ENCODE data around the gene FOS.
"Not testable (repeated sequence)": the region's sequence is repeated elsewhere in the genome, so short reads cannot be mapped to it uniquely, and the experiment has no call there.

FOS gene

DNA sequence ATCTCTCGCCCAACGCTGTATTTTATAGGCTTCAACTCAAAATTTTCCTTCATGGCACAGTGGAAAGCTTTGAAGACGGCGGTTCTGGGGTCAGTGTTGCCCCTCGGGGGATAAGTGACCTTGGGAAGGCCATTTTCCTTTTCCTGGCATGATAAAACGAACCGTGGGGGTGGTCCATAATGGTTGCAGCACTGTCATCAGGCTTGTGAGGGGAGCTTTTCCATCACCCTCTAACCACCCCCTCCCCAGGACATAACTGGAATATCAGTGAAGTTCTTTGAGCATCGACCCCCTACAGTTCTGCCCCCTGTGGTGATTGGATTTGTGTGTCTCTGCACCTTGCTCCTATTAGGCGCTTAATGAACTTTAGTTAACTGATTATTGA lies 16.0 kb downstream of the FOS start:
- no peak for DNase-seq (ENCODE audit: low read depth in 2 of 2)

- no peak for DNase-seq (ENCODE audit: low read depth in 2 of 2)
These were observed 16.4 kb downstream of the FOS start for GRCh38 chr14:75295061-75295461.

DNA sequence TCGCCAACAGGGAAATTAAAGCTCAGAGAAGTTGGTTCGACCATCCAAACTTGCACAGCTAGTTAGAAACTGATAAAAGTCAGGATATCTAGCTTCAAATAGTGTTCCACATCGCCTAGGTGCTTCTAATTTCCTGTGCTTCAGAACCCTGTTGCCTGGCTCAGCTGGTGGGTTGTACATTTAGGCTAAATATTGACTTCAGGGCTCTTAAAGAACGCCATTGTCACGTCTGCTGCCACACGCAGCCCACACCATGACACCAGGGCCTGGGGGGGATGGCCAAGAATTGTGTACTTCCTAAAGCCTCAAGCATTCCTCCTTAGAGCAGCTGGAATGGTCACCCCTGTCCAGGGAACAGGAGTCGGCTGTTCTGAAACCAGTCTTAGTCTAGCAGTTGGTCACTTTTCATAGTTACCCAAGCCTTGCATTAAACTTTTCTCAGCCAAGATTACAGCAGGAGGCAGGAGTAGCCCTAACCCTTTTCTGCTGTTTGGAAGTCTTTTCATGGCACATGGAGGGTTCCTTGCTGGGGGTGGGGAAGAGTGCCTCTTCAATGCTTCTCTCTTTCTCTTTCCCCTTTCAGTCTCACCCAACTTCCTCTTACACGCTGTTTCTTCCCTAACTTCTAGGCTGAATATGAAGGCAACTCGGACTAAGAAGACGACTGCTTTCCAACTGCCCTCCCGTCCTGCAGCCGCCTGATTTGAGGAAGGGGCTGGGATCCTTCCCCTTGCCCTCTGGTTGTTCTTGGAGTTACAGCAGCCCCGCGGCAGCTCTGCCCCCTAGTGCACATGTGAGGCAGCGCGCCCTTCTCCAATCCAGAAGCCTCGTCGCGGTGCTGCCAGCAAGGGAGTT lies 17.1 kb downstream of the FOS start:
- peak; percentile 63 to 73 for DNase-seq (ENCODE audit: low read depth in 2 of 2)

GRCh38 chr14:75297411-75298040 lies 18.9 kb downstream of the FOS start:
- no peak for DNase-seq (ENCODE audit: low read depth in 2 of 2)

DNA sequence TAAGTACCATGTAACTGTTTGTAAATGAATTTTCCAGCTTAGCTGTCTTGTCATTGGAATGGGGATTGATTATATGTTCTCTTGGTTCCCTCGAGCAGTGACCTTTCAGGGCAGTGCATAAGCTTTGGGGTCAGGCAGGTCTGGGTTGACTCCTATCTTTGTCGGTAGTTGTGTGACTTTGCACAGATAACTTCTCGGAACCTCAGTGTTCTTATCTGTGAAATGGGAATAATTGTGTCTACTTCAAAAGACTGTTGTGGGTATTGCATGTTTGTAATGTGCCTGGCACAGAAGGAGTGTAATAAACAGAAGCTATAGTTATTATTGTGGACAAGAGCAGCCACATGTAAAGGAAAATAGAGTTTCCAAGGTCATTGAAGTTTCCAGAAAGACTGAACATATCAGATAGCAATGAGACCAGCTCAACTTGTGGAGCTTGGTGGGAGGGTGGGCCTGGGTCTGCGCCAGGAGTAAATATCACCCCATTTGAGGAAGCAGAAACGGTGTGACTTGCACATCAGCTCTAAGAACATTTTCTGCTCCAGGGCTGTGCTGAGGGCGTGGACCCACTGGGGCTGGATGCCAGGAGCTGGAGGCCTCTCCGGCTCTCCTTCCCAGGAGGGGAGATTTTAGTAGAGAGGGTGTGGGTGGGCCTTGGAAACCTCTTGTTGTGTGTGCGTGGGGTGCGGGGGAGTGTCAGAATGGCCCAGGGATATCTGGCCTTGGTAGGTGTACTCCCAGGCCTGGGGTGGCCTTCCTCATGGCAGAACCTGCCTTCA lies 19.7 kb downstream of the FOS start:
- DNase-seq (ENCODE audit: low read depth in 2 of 2) = no peak

DNA sequence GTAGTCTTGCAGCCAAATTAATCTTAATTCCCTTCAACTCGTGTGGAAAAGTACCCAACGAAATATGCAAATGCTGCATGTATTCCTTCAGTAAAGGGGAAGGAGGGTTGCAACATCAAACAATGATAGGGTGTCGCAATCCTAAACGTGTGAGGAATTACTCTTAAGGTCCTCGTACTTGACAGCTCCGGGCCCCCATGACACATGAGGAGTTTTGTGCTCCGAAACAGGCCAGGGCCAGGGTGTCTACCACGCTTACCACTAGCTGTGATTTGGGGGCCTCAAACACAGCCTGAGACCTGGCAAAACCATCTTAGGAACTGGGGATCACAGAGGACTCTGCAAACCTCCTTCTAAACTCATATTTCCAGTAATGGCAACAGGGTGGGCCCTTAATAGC lies 20.4 kb downstream of the FOS start:
- no peak for DNase-seq (ENCODE audit: low read depth in 2 of 2)

DNA sequence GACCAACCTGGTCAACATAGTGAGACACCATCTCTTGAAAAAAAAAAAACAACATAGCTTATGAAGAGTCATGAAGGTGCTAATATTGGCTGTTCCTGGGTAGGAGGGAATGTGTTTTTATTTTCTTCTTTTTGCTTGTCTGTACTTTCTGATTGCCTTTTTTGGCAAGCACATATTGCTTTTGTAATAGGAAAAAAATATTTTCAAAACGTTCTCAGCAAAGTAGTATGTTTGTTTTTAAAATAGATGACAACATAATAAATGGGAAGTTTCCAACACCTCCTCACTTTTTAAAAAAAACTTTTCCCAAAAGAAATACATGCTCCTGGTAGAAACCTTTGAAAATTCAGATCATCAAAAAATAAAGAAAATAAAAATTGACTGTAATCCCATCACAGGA lies 20.9 kb downstream of the FOS start:
- DNase-seq (ENCODE audit: low read depth in 2 of 2) = no peak

DNA sequence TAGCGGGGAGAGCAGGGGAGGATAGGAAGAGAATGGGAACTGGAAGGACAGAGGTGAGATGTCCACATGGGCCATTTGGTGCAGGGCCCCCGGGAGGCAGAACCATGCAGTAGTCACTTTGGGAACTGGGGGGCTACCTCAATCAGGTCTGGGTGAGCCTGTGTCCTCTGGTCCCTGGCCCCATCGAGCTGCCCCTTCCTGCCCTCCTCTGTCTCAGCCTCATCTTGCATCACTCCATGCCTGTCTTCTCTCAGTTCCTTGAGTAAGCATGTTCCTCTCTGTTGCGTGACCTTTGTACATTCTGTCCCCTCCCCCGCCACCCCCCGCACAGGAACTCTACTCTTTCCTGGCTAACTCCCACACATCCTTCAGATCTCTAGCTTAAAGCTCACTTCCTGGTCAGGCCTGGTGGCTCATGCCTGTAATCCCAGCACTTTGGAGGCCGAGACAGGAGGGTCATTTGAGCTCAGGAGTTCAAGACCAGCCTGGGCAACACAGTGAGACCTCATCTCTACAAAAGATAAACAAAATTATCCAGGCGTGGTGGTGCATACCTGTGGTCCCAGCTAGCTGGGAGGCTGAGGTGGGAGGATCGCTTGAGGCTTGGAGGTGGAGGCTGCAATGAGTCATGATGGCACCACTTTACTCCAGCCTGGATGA lies 23.2 kb downstream of the FOS start:
- no peak for DNase-seq (ENCODE audit: low read depth in 2 of 2)

GRCh38 chr14:75303381-75303789 lies 24.8 kb downstream of the FOS start:
- DNase-seq (ENCODE audit: low read depth in 2 of 2) = peak; percentile 39 to 51

DNA sequence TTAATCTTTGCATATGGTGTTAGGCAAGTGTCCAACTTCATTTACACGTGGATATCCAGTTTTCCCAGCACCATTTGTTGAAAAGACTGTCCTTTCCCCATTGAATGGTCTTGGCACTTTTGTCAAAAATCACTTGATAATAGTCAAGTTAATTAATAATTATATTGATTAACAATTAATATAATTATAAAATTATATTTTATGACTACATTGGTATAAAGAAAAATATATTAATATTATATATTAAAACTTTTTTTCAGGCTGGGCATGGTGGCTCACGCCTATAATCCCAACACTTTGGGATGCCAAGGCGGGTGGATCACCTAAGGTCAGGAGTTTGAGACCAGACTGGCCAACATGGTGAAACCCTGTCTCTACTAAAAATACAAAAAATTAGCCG lies 27.8 kb downstream of the FOS start:
- not testable (repeated sequence) for DNase-seq (ENCODE audit: low read depth in 2 of 2)

DNA sequence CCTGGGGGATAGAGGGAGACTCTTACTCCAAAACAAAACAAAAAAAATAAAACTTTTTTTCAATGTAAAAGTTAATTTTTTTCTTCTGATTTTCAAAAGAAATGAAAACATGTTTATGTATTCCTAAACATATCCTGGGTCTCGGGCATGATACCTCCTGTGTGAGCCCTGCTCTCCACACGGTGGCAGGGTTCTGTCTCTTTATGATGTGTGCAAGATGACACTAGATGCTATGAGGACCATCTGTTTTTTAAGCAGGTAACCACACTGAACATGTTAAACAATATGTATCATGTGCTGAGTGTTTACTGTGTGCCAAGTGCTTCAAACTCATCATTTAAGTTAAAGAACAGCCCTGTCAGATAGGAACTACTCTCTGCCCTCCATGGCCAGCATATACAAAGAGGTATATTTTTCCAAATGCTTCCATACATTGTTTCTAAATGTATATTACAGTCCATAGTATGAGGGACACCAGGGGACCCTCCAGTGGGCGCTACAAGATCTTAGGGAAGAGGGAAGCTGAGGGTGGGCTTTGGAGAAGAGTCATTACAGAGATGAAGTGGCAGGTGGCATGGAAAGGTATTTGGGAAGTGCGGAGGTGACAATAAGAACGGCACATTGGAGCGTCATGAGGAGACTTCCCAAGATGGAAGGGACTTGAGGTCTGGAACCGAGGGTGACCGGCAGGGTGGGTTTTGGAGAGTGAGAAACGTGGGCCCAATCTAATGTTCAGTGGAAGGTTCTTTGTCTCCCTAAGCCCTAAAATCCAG lies 28.5 kb downstream of the FOS start:
- no peak for DNase-seq (ENCODE audit: low read depth in 2 of 2)

- peak; percentile 70 to 72 for DNase-seq (ENCODE audit: low read depth in 2 of 2)
These were observed 29.2 kb downstream of the FOS start for GRCh38 chr14:75307700-75308379.

DNA sequence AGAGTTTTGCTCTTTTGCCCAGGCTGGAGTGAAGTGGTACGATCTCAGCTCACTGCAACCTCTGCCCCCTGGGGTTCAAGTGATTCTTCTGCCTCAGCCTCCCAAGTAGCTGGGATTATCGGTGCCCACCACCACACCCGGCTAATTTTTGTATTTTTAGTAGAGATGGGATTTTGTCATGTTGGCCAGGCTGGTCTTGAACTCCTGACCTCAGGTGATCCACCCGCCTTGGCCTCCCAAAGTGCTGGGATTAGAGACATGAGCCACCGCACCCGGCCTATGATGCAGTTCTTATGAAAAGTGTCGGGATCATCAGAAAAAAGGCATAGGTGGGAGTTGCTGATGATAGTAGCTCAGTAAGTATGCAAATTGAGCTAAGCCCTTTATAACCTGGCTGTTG lies 30.4 kb downstream of the FOS start:
- not testable (repeated sequence) for DNase-seq (ENCODE audit: low read depth in 2 of 2)

DNA sequence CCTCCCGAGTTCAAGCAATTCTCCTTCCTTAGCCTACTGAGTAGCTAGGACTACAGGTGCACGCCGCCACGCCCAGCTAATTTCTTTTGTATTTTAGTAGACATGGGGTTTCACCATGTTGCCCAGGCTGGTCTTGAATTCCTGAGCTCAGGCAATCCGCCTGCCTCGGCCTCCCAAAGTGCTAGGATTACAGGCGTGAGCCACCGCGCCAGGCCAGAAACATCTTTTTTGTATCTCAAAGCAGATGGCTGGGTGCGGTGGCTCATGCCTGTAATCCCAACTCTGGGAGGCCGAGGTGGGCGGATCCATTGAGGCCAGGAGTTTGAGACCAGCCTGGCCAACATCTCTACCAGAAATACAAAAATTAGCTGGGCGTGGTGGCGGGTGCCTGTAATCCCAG lies 30.9 kb downstream of the FOS start:
- DNase-seq (ENCODE audit: low read depth in 2 of 2) = not testable (repeated sequence)

DNA sequence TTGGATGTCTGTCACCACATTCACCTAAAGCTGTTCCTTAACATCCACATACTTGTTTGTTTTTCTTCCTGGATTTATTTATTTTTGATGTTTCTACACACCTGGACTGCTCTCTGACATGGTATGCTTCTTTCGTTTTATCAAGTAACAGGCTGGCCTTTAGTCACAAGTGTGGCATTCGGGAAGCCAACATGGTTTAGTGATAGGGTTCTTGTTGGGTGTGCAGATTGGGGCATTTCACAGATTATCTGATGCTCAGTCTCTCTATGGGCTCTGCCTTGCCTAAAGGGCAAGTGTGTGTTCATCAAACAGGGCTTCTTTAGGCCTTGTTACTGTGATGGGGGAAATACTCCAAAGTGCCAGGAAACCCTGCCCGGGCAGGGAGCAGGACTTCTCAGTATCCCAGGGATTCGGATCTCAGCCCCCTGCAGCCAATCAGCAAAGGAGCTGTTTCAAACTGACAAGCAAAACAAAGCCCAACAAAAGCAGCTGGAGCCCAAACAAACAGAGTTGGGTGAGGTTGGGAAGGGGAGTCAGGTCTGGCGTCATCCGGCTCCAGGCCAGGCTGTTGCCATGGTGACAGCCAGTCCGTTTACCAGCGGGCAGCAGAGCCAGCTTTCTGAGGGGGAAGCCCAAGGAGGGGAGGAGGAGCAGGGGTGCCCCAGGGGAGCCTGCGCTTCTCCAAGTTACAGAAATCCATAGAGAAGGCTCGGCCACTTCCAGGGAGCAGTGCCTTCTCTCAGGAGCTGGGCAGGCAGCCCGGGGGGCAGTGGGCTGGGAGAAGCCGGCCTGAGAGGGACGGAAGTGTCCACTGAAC lies 31.9 kb downstream of the FOS start:
- DNase-seq (ENCODE audit: low read depth in 2 of 2) = no peak

DNA sequence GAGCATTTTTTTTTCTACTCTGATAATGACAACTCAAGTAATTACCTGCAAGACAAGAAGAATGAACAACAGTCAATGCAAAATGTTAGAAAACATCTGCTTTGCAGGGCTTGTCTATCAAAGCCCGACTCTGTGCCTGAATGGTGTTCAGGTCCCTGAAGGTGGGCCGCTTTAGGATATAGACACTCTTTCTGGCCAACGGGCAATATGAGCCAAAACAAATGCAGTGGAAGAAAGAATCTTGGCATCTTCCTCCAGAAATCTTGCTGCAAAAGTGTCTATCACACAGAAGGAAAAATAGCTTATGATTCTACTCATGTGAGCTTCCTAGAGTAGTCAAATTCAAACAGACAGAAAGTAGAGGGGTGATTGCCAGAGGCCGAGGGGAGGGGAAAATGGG lies 32.7 kb downstream of the FOS start:
- no peak for DNase-seq (ENCODE audit: low read depth in 2 of 2)

DNA sequence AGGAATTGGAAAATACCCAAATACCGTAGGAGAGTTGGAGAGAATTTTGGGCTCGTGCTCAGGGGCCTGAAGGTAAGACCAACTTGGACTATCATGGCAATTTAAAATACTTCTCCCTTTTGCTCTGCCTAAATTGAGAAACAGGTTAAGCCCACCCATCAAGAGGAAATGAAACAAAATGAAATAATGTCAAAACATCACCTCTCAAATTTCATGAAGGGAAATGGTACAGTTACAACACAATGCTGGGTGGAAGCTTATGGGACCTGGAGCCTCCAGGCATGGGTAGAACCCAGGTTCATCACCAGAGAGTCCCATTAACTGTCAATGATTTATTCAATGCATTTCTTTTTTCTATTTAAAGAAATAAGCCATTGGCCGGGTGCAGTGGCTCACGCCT lies 33.7 kb downstream of the FOS start:
- no peak for DNase-seq (ENCODE audit: low read depth in 2 of 2)

DNA sequence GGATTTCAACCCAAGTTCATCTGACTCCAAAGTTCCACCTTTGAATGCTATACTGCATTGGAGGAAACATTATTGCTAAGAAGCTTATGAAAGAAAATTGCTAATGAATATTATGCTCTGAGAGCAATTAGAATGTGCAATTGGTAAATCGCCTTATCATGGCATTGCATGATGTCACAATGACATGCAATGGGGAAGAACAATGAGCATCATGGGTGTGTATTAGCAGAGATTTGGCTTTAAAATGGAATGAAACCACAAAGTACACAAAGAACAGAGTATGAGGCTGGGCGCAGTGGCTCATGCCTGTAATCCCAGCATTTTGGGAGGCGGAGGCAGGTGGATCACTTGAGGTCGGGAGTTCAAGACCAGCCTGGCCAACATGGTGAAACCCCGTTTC lies 34.7 kb downstream of the FOS start:
- no peak for DNase-seq (ENCODE audit: low read depth in 2 of 2)

GRCh38 chr14:75315144-75315543 lies 36.5 kb downstream of the FOS start:
- DNase-seq (ENCODE audit: low read depth in 2 of 2) = no peak

DNA sequence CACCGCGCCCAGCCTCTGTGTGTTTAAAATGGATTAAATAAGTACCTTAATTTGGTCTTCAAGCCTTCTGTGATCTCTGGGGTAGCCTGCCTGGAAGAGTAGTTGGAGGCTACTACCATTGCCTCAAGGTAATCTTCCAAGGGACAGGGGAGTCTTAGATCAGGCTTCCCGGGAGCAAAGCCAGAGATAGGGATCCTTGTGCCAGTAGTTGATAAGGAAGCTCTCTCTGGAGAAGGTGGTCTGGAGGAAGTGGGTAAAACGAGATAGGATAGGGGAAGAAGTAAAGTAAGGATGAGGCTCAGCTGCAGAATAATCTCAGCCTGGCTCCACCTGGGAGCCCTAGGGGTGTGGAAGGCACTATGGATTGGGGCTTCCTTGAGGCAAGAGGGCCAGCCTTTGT lies 38.5 kb downstream of the FOS start:
- no peak for DNase-seq (ENCODE audit: low read depth in 2 of 2)

All from activated CD4-positive, alpha-beta T cell treated with anti-CD3 and anti-CD28 coated beads for 24 hours (primary cell).